HG02610 (cell line): ENCODE data around the gene C7orf25.

Source experiments
- ATAC-seq: cut with Tn5 transposase; IDR thresholded peaks from one replicate; pipeline ENCODE4 v1.9.1; 2021; ENCODE audit warnings: mild to moderate bottlenecking, moderate library complexity; ENCODE audit not compliant: unreplicated experiment

The C7orf25 gene

DNA sequence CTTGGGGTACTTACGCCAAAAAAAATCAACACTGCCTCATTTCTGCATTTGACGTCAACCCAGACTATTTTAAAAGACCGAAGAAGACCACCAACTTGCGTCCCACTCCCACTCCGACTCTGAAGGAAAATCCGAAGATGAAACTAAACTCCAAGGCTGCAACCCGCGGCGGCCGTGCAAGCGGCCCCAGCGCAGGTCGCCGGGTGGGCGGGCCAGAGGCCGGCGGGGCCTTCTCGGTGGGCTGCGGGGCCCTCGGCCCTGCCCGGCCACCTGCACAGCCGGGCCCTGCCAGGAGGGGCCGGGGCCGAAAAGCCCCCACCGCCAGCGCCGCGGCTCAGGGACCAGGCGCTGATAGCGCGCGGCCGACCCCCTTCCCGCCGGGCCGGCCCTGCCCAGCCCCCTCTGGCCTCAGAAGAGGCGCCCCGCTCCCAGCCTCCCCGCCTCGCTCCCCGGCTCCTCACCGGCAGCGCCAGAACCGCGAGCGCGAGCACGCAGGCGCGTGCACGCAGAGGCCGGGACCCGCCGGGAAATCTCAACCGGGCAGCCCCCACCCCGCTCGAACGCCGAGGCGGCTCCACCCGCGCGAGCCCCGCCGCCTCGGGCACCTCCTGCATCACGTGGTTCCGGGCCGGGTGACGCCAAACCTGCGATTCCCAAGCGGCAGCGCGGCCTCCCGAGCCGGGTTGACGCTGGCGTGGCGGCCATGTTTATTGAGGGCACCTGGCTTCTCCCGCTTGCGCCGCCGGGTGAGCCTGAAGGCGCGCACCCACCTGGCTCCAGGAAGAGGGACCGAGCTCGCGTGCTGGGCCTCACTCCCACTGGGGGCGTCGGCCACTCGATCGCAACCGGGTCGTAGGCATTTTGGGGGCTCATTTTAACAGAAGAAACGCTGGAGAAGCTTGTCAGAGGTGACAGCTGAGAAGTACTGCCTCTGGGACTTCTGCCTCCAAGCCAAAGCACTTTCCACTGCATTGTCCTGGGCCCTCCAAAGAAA lies at the start of gene C7orf25:
TSS of gene C7orf25 (minus strand) at position 617 of the 994 bp plus-strand sequence. CDS start 1,170 bp downstream, outside the sequence.
- peak; percentile 92 for ATAC-seq

DNA sequence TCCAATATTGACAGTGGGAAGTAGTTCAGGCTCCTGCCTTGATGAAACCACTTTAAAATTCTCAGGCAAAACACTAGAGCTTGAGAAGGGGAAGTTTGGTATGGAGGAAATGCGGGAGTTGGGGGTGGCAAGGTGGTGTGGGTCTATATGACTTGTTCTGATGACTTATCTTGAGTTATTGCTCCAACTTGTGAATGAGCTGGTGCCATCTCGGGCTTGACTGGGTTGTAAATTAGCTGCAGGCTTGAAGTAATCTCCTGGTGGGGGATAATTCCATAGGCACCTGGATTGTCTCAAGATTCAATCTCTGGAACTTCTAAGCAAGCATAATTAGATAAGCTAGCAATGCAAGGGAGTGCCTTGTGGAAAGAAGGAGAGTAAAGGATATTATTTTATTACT lies 49.3 kb upstream of the C7orf25 start:
- peak; percentile 21 for ATAC-seq

DNA sequence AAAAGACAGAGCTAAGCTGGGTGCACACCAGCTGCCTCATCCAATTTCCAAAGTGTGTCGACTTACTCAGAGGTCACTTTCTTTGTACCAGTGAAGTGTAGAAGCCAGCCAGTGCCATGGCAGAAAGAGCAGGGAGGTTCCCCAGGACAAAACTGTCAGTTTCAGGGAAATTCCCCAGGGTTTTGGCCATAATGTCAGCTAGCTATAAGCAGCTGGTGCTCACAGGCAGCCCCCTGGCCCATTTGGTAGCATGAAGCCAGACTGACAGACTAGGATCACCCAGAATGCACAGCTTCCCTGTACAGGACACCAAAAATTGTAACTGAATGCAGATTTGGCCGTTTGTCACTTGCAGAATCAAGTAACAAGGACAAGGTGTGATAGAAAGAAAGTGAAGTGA lies 48.9 kb upstream of the C7orf25 start:
- peak; percentile 68 for ATAC-seq

DNA sequence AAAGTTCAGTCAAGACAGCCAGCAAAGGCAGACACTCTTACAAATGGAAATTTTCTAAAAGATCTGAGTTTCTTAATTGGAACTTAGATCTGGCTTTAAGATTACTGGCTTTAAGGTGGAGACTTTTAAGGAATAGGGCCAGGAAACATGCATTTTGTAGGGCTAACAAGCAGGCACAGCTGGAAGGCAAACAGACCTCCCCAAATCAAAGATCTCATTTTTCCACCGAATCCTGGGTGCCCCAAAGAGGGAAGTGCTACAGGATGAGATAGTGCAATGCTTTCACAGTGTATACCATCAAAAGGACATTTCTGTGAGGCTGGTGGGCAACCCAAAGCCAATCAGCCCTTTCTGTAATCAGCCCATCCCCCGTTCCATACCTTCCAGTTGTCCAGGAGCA lies 47.7 kb upstream of the C7orf25 start:
- no peak for ATAC-seq

DNA sequence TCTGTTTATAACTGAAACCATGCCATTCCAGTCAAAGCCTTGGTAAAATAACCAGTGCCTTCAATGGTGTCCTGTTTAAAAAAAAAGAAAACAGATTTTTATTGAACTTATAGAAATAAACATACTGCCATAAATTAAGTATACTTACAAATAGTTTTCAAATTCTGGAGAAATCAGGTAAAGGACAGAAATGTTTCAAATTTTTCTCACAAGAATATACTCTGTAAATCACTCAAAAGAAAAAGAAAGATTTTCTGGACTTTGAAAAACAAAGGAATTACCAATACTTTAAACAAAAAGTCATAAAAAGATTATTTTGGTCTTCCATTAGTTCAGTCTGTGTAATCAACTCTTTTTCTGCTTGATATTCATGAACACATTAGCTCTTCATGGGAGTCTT lies 44.2 kb upstream of the C7orf25 start:
- ATAC-seq: no peak

DNA sequence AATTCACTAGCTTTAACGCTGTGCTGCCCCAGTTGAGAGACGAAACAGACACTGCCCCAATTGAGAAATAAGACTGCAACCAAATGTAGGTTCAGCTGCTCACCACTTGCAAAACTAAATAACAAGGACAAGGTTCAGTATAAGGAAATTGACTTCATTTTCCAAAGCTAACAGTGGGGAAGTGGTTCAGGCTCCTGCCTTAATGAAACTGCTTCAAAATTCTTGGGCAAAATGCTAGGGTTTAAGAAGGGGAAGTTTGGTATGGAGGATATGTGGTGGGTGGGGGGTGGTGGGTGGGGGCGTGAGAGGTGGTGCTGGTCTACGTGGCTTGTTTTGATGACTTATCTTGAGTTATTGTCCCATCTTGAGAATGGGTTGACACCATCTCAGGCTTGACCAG lies 42.1 kb upstream of the C7orf25 start:
- ATAC-seq: no peak

DNA sequence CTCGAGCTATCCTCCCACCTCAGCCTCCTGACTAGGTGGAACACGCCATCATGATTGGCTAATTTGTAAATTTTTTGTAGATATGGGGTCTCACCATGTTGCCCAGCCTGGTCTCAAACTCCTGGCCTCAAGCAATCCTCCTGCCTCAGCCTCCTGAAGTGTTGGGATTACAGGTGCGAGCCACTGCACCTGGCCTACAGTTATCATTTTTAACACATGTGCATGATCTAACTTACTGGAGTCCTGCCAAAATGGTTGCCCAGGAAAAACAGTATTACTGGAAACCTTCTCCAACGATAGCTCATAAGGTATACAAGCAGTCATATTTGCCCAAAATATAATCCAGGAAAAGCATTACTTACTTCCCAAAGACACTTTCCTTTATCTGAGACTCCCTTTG lies 40.5 kb upstream of the C7orf25 start:
- ATAC-seq: no peak

DNA sequence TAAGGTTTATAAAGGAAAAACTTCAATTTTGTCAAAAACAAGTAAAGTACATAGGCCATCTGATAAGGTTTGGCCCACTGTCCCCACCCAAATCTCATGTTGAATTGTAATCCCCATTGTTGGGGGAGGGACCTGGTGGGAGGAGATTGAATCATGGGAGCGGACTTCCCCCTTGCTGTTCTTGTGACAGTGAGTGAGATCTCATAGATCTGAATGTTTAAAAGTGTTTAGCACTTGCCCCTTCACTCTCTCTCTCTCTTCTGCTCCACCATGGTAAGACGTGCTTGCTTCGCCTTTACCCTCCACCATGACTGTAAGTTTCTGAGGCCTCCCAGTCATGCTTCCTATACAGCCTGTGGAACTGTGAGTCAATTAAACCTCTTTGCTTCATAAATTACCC lies 38.5 kb upstream of the C7orf25 start:
- ATAC-seq: no peak

DNA sequence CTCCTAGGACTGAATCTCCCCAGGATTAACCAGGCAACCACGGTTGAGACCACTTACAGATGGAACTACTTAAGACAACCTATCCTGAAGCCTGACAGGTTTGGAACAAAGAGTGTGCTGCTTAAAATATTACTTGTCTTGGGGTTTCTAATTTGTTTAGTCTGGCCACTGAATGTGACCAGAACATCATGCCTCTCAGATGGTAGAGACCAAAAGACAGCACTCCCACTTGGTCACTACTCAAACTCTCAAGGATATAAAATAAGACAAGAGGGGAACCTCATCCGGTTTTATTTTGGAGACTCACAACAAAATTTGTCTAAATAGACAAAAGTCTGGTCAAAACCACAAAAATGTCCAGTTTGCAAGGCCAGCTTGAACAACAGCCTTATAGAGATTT lies 35.7 kb upstream of the C7orf25 start:
- ATAC-seq: no peak

DNA sequence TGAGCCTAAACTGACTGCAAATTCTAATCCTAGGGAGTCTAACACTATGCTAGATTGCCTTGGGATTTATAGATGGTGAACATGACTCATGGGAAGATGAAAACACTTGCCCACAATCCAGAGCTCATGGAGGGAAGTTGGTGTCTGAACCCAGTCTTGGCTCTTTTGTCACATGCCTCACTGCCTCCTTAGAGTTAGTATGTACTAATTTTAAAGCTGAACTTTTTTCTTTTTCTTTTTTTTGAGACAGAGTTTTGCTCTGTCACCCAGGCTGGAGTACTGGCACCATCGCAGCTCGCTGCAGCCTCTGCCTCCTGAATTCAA lies 34.7 kb upstream of the C7orf25 start:
- ATAC-seq: no peak

DNA sequence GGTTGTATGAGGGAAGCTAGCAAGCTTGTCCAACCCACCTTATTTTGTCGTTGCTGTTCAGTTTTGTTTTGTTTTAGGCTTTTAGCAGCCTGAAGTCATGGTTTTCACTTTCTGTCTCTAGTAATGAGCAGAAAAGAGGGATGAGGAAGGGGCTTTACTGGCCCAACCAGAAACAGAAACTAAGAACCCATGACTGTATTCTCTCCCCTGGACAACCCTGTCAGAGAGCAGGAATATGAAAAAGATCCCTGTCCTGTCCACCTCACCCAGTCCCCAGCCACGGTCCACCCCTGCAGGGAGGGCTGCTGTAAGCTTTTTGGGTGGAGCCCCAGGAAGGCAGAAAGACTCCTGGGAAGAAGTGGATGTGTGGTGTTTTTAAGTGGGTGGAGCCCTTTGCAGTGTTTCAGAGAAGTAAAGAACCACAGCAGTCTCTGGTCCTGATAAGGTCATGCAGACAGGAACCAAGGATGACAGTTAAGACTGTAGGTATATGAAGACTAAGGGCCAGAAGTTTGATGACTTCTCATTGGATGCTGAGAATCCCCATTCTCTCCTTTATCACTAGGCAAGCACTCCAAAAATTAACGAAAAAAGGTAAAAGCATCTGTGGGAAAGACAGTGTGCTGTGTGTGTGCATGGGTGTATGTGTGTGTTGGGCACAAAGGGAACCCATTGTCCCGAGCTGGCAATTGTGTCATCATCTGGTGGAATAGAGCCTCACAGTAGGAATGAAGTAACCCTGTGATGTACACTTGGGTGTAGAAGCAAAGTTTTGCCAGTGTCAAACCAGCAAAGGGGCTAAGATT lies 34.2 kb upstream of the C7orf25 start:
- ATAC-seq: peak; percentile 50

DNA sequence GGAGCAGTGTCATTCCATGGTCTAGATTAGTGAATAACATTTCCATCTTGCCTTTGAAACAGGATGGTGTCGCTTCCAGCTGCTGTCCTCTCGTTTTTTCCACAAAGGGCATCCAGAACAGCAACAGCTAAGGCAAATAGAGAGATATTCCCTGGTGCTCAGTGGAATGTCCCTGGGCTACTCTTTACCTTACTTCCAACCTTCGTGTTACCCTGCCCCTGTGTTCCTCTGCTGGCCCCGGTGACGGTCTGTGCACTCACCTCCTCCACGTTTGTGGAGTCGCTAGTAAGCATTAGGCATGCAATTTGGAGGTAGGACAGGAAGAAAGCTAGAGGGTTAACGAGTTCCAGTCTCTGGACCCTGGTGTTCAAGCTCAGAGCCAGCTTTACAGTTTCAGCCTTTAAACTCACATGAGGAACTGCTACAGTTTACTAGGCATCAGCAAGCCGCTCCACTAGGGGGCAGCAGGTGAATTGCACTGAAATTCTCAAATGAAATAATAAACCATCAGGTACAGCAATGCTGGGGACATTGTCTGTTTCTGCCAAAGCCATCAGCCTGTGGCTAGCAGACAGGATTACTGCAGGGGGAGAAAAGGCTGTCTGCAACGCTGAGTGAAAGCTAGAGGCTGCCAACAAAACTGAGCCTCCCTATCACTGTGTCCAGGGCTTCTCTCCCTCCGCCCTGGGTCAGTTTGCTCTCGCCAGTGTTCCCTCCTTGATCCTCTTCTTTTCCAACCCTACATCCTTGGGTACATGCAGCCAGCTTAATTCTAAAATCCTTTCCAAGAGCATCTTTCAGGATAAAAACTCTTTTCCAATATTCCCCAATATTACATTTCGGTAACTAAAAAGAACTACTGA lies 29.3 kb upstream of the C7orf25 start:
- ATAC-seq: no peak

DNA sequence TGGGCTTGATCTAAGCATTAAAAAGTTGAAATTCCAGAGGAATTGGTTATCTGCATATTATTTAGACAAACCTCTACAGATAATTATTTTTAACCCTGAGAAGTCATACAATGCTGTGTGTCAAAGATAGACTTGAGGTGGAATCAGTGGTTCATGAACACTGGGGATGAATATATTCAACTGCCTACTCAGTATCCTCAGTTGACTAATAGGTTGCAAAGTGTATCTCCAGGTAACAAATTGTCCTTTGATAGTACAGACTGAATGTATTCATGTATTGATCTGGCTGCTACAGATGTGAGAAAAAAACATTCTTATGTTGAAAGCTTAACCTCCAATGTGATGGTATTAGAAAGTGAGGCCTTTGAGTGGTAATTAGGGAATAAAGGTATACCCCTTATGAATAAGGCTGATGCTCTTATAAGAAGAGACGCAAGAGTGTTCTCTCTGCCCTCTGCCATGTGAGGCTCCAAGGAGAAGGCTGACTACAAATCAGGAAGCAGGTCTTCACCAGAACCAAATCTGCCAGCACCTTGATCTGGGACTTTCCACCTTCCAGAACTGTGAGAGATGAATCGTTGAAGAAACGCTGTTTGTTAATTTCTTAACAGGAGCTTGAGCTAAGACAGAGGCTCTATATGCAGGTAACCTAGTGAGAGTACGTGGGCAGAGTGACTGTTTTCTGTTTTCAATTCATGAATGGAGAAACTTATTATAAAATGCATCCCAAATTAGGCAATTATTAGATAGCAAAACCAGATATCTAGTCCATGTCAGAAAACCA lies 27.8 kb upstream of the C7orf25 start:
- no peak for ATAC-seq

DNA sequence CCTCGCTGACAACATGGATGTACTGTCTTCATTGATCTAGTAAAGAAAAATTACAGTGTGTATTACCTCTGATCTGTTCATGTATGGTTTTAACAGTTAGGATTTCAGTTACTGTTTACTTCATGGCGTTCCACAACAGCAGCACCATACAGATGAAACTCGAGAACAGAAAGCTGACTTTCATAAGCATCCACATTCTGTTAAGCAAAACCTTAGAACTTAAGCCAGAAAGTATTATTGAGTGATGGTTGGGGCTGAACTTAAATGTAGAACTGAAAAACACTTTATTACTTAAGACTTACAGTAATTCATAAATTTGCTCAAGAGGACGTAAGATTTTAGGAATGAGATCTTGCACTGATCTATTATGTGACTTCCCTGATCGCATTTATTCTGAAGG lies 24.0 kb upstream of the C7orf25 start:
- no peak for ATAC-seq

DNA sequence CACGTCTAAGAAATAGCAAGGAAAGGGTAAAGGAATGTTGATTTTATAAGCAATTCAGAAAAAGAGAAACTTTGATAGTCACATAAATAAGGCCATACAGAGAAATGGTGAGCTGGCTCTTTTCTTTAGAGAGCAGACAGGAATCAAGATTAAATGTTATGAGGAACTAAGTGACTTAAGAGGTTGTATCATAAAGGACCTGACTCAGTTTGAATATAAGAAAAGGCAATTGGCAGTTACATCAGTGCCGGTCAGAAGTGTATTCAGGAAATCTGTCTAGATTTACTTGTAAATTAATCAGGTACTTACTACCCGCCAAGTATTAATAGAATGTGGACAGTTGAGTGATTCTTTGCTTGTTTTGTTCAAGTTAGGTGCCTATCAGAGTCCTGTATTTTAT lies 22.4 kb upstream of the C7orf25 start:
- no peak for ATAC-seq

DNA sequence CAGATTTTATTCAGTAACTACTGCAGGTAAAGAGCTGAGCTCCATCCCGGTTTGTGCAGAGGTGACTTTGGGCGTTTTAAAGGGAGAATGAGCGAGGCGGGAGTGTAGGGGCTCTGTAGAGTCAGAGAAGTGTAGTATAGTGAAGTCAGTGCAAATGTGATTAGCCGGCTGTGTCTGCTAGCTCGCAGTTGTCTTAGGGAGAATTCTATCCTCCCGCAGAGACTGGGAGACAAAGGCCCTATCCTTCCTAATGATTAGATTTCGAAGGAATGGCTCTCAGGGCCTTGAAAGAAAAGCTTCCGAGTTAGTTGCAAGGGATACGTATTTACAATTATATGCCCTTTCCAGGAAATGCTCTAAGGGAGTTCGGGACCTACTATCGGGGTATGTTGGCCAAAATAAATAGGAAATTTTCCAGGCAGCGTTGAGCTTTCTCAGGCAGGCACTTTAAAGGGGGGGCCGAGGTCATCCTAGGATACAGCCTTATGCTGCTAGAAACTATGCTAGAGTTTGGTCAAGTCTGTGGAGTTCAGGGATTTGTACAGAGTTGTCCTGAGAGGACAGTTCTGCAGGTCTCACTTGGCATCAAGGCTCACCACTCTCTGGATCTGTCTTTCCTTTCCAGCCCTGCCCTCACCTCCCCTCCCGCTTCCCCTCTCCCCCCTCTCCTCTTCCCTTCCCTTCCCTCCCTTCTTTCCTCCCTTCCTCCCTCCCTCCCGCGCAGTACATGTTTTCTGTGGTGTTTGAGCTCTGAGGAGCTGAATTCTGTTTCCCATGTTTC lies 21.1 kb upstream of the C7orf25 start:
- ATAC-seq: no peak

DNA sequence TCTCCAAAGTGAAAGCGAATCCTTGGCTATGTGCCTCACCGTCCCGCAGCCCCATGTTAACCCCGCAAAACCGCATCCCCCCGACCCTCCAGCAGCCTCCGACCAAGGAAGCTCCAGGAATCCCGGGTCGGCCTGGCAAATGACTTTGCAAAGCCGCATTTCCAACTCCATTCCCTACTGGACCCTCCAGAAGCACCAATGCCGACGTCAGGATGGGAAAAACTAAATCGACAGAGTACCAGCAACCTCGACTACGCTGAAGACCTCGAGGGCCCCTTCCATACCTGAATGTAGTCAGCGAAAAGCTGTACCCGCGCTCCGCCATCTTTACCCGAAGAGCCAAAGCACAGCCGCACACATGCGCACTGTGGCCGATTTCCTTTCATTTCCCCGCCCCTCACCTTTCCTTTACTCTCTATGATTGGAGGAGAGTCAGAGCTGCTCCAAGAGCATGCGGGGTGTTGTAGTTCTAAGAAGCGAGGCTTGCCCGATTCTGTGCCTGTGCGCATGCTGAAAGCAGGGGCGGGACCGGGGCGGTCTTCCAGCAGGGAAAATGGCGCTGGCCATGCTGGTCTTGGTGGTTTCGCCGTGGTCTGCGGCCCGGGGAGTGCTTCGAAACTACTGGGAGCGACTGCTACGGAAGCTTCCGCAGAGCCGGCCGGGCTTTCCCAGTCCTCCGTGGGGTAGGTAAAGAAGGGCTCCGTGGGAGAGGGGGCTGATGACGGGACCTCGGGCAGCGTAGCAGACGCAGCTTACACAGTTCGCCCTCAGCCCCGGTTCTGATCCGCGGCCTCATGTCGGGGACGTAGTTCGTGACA lies 20.2 kb upstream of the C7orf25 start, which contains the start of the genes MRPL32 and PSMA2:
TSS of gene MRPL32 (plus strand) at position 543 of the 818 bp plus-strand sequence. CDS start at position 554, 11 bp downstream.
TSS of gene PSMA2 (minus strand) at position 341 of the 818 bp plus-strand sequence. CDS start at position 325, 16 bp downstream.
- peak; percentile 99 for ATAC-seq

DNA sequence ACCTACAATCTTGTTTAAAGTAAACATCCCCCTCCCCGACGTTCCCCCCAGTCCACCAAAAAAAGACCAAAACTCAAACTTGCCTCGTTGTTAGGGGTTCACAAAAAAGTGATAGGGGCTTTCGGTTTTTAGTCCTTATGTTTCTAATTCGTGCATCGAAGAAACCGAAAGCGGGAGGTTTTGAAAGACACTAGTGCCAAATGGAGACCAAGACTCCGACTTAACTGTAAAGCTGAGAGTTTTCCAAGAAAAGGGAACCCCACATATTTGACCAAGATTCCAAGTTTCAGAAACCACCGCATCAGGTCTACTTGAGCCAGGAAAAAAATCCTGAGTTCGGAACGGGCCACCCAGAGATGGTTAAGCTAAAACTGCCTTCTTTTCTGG lies 19.6 kb upstream of the C7orf25 start:
- no peak for ATAC-seq
